Activated CD4-positive, alpha-beta T cell treated with anti-CD3 and anti-CD28 coated beads, Interleukin-2, Interleukin-4, amounts not matched to agents 100 ng/mL and 50 ng/mL, durations not matched to agents 16 hours and 8 hours (primary cell): ENCODE measurements around the gene DOK1.

Source experiments
- DNase-seq: peaks from one replicate; pipeline ENCODE4 v3.0.0-alpha.2; 2020; ENCODE audit warnings: low spot score

The DOK1 gene

GRCh38 chr2:74603282-74604000 lies 48.9 kb downstream of the DOK1 start:
- no peak for DNase-seq

- no peak for DNase-seq
Measured at GRCh38 chr2:74606927-74607326, 52.4 kb downstream of the DOK1 start.
